HepG2 (cell line): Measurements from ENCODE around the gene CLIC1. TPM values are rescaled to one million over a fixed set of nuclear protein-coding genes. Genes with fewer than 3 reads are reported as not detected.

Experiments
- ATF1 ChIP-seq: IDR thresholded peaks from 2 replicates; pipeline ENCODE4 v1.6.1; 2016; ENCODE audit warnings: mild to moderate bottlenecking, control low read depth
- EEA1 ChIP-seq: sonication (generic); formaldehyde crosslinking; IDR thresholded peaks from 2 replicates; pipeline ENCODE4 v1.5.1; 2020; ENCODE audit warnings: mild to moderate bottlenecking, missing genetic modification reagents, borderline replicate concordance
- GRHL1 ChIP-seq: sonication (generic); formaldehyde crosslinking; conservative IDR thresholded peaks from 2 replicates; pipeline ENCODE4 v1.8.0; 2022; ENCODE audit warnings: missing genetic modification reagents
- HHEX ChIP-seq: IDR thresholded peaks from 2 replicates; pipeline ENCODE4 v1.6.1; 2016; ENCODE audit warnings: control low read depth
- HOXA5 ChIP-seq: sonication (generic); formaldehyde crosslinking; IDR thresholded peaks from 2 replicates; pipeline ENCODE4 v1.4.0; 2020; ENCODE audit warnings: missing genetic modification reagents
- IRF9 ChIP-seq: sonication (generic); formaldehyde crosslinking; IDR thresholded peaks from 2 replicates; pipeline ENCODE4 v1.8.0; 2022; ENCODE audit warnings: missing genetic modification reagents, mild to moderate bottlenecking, borderline replicate concordance
- RNF219 ChIP-seq: sonication (generic); formaldehyde crosslinking; IDR thresholded peaks from 2 replicates; pipeline ENCODE4 v1.5.0; 2020; ENCODE audit warnings: mild to moderate bottlenecking, missing genetic modification reagents
- SIX1 ChIP-seq: sonication (generic); formaldehyde crosslinking; IDR thresholded peaks from 2 replicates; pipeline ENCODE4 v1.4.0; 2020; ENCODE audit warnings: missing genetic modification reagents, borderline replicate concordance
- TBP ChIP-seq: sonication (generic); formaldehyde crosslinking; IDR thresholded peaks from 2 replicates; pipeline ENCODE4 v1.5.0; 2020; ENCODE audit warnings: missing genetic modification reagents
- TEAD2 ChIP-seq: sonication (generic); formaldehyde crosslinking; IDR thresholded peaks from 2 replicates; pipeline ENCODE4 v1.9.0; 2021; ENCODE audit warnings: missing genetic modification reagents
- THAP9 ChIP-seq: sonication (generic); formaldehyde crosslinking; IDR thresholded peaks from 2 replicates; pipeline ENCODE4; 2020; ENCODE audit warnings: missing genetic modification reagents, mild to moderate bottlenecking, borderline replicate concordance
- XBP1 ChIP-seq: sonication (generic); formaldehyde crosslinking; IDR thresholded peaks from 2 replicates; pipeline ENCODE4 v1.5.0; 2020; ENCODE audit warnings: missing genetic modification reagents
- ZBTB37 ChIP-seq: sonication (generic); formaldehyde crosslinking; IDR thresholded peaks from 2 replicates; pipeline ENCODE4 v1.4.0; 2020; ENCODE audit warnings: mild to moderate bottlenecking, missing genetic modification reagents
- ZGPAT ChIP-seq: IDR thresholded peaks from 2 replicates; pipeline ENCODE4 v1.6.1; 2016; ENCODE audit warnings: mild to moderate bottlenecking
- ZNF460 ChIP-seq: sonication (generic); formaldehyde crosslinking; IDR thresholded peaks from 2 replicates; pipeline ENCODE4 v1.5.1; 2020; ENCODE audit warnings: missing genetic modification reagents, mild to moderate bottlenecking, borderline replicate concordance
- ZNF549 ChIP-seq: sonication (generic); formaldehyde crosslinking; IDR thresholded peaks from 2 replicates; pipeline ENCODE4 v1.5.0; 2020; ENCODE audit warnings: missing genetic modification reagents
- ZSCAN31 ChIP-seq: sonication (generic); formaldehyde crosslinking; IDR thresholded peaks from 2 replicates; pipeline ENCODE4 v1.5.0; 2020; ENCODE audit warnings: low read depth, mild to moderate bottlenecking, missing genetic modification reagents
- polyA plus RNA-seq, 8 experiments: library from polyadenylated mRNA; depleted of rRNA in 3 of 8; stranded (reverse) in 7 of 8; unstranded in 1 of 8; fragments of >200 nt; fragmentation: Illumina TruSeq in 4 of 8; extraction: Trizol in 4 of 8; gene quantifications; 2 replicates each; pipeline versions ENCODE4 v1.2.1 to v1.2.3, GENCODE V29; 2011 to 2016; ENCODE audit warnings: low read depth in 4 of 8, missing spikeins in 1 of 8, mixed read lengths in 1 of 8; ENCODE audit not compliant: insufficient read depth in 1 of 8
- total RNA-seq, 5 experiments: library from RNA; depleted of rRNA; stranded (reverse); fragments of >200 nt; fragmentation: Illumina TruSeq; extraction: Trizol; gene quantifications; 2 replicates each; pipeline ENCODE4 v1.2.3, GENCODE V29; 2016; ENCODE audit warnings: low read depth in 1 of 5

Gene CLIC1
- total and polyA plus RNA-seq, 2 of the 13 experiments (the other 11 are each of a cell fraction or from before 2014, with no cell fraction given) = 602 to 891 TPM

- no peak for TF ChIP-seq ATF1
- no peak; the same call in none of the 2 replicates for TF ChIP-seq ZSCAN31 (CRISPR knock-in tag)
- TF ChIP-seq TEAD2 (CRISPR knock-in tag) = no peak
- no peak for TF ChIP-seq TBP (CRISPR knock-in tag)
- TF ChIP-seq RNF219 (CRISPR knock-in tag) = no peak
- TF ChIP-seq ZNF549 = 0 out of 2 replicates have a peak, but pooled peaks have one; percentile 17
- TF ChIP-seq IRF9 (CRISPR knock-in tag) = peak; percentile 21; the same call in 1 of the 2 replicates
- peak; percentile 15; the same call in 1 of the 2 replicates for TF ChIP-seq ZNF460
- no peak for TF ChIP-seq HOXA5 (CRISPR knock-in tag)
- TF ChIP-seq THAP9 (CRISPR knock-in tag) = peak; percentile 79; the same call in 1 of the 2 replicates
- no peak for TF ChIP-seq GRHL1 (CRISPR knock-in tag)
- TF ChIP-seq XBP1 = no peak
- no peak; the same call in 1 of the 2 replicates for TF ChIP-seq ZGPAT (CRISPR knock-in tag)
- TF ChIP-seq ZBTB37 (CRISPR knock-in tag) = no peak
- TF ChIP-seq EEA1 (CRISPR knock-in tag) = 0 out of 2 replicates have a peak, but pooled peaks have one; percentile 55
- TF ChIP-seq SIX1 (CRISPR knock-in tag) = no peak
- no peak for TF ChIP-seq HHEX (CRISPR knock-in tag)
Measured at GRCh38 chr6:31729979-31730630, 6.2 kb downstream of the CLIC1 start (continued).
